Measurements from ENCODE around the gene IFT80. TPM values are rescaled to one million over a fixed set of nuclear protein-coding genes. Genes with fewer than 3 reads are reported as not detected.

Gene IFT80
- total RNA-seq (10 to 100 TPM; 11.0 to 35.9 (median 20.3) TPM), polyA plus RNA-seq (10 to 100 TPM; 16.7 to 37.3 (median 27.4) TPM)
- long read RNA-seq, donor 1, full-length matches to known transcripts = 3 of 3 reads
- long read RNA-seq, donor 1, partial matches to known transcripts = 0 of 3 reads
- long read RNA-seq, donor 1, other reads (novel, unspliced or antisense) = 0 of 3 reads
- long read RNA-seq, donor 2, full-length matches to known transcripts = 2 of 2 reads
- long read RNA-seq, donor 2, partial matches to known transcripts = 0 of 2 reads
- long read RNA-seq, donor 2, other reads (novel, unspliced or antisense) = 0 of 2 reads
- long read RNA-seq, donor 3, full-length matches to known transcripts = 1 of 1 reads
- long read RNA-seq, donor 3, partial matches to known transcripts = 0 of 1 reads
- long read RNA-seq, donor 3, other reads (novel, unspliced or antisense) = 0 of 1 reads
- long read RNA-seq, donor 4, full-length matches to known transcripts = 1 of 1 reads
- long read RNA-seq, donor 4, partial matches to known transcripts = 0 of 1 reads
- long read RNA-seq, donor 4, other reads (novel, unspliced or antisense) = 0 of 1 reads
- long read RNA-seq, donor 5, full-length matches to known transcripts = 6 of 10 reads
- long read RNA-seq, donor 5, partial matches to known transcripts = 1 of 10 reads
- long read RNA-seq, donor 5, other reads (novel, unspliced or antisense) = 3 of 10 reads
- long read RNA-seq, donor 6, partial matches to known transcripts = 1 of 1 reads
- long read RNA-seq, donor 6, other reads (novel, unspliced or antisense) = 0 of 1 reads
- long read RNA-seq, donor 7, partial matches to known transcripts = 0 of 1 reads
- long read RNA-seq, donor 7, other reads (novel, unspliced or antisense) = 0 of 1 reads
- long read RNA-seq, donor 8, full-length matches to known transcripts = 4 of 4 reads
- long read RNA-seq, donor 8, partial matches to known transcripts = 0 of 4 reads
- long read RNA-seq, donor 8, other reads (novel, unspliced or antisense) = 0 of 4 reads
- long read RNA-seq, donor 9, full-length matches to known transcripts = 3 of 3 reads
- long read RNA-seq, donor 9, partial matches to known transcripts = 0 of 3 reads
- long read RNA-seq, donor 9, other reads (novel, unspliced or antisense) = 0 of 3 reads
- long read RNA-seq, donor 10 = 0 reads

DNA sequence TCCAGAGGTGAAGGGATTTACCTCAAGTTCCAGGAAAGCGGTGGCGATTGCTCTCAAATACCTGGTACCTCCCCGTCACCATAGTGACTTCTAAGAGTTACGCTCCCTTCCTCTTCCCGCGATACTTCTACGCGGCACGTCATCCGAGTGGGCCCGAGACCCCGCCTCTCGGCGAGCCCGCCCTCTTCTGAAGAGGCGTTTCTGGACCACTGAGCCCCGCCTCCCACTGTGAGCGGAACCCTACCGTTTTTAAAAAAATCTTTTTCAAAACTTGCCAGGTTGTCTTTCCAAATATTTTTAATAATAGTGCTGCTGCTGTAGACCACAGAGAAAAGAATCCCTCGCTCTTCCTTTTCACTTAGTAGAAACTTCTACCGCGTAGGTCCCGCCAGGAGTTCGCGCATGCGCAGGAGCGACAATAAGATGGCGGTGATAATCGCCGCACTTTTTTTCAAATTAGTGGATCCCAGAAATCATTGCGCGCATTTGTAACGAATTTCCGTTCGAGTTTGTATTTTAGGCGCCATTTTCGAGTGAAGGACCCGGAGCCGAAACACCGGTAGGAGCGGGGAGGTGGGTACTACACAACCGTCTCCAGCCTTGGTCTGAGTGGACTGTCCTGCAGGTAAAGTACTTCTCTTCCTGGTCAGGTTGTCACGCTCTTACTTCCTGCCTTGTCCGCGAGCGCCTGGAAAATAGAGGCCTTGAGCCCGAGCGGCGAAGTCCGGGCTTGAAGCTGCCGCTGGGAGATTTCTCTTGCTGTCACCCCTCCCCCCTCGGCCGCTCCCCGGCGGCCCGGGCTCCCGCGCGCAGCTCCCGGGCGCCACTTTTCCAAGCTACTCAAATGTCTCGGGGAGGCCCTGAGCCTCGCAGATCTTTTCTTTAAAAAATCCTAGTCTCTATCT is at the start of gene IFT80, which contains the start of gene SMC4:
TSS of gene IFT80 (minus strand) at position 101 of the 905 bp plus-strand sequence. CDS start 14,625 bp downstream, outside the sequence.
TSS of gene SMC4 (plus strand) at position 526 of the 905 bp plus-strand sequence. CDS start 1,177 bp downstream, outside the sequence.
- intact Hi-C loops (cut with DNase I) = no loop called here
- H3K4me1 ChIP-seq (replicated peaks in 1 of 2) = peaks cover 0 to 9% of the 10 kb centered on the region in 2 donors
- no peaks in the 10 kb centered on the region for H3K27me3 ChIP-seq
- peak within 1 kb of the TSS; percentile 79 to 90 (median 83) for H3K27ac ChIP-seq
- H3K36me3 ChIP-seq (replicated peaks in 1 of 2) = no peaks in the 10 kb centered on the region
- peak; percentile 96 to 99 (median 97) for DNase-seq
- TF ChIP-seq, protein P1, sequence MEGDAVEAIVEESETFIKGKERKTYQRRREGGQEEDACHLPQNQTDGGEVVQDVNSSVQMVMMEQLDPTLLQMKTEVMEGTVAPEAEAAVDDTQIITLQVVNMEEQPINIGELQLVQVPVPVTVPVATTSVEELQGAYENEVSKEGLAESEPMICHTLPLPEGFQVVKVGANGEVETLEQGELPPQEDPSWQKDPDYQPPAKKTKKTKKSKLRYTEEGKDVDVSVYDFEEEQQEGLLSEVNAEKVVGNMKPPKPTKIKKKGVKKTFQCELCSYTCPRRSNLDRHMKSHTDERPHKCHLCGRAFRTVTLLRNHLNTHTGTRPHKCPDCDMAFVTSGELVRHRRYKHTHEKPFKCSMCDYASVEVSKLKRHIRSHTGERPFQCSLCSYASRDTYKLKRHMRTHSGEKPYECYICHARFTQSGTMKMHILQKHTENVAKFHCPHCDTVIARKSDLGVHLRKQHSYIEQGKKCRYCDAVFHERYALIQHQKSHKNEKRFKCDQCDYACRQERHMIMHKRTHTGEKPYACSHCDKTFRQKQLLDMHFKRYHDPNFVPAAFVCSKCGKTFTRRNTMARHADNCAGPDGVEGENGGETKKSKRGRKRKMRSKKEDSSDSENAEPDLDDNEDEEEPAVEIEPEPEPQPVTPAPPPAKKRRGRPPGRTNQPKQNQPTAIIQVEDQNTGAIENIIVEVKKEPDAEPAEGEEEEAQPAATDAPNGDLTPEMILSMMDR (IDR thresholded peaks at IDR 0.05) = no peak
- peak; percentile 38 to 88 for TF ChIP-seq POLR2A (IDR thresholded peaks at IDR 0.05)
- 0 to 1% (median 0%) methylated on average over 46 to 63 of the region's 63 CpGs for WGBS, 4 donors
- H3K9me3 ChIP-seq (replicated peaks in 1 of 3) = no peaks in the 10 kb centered on the region
- peak within 1 kb of the TSS; percentile 66 to 79 (median 72) for H3K4me3 ChIP-seq

DNA sequence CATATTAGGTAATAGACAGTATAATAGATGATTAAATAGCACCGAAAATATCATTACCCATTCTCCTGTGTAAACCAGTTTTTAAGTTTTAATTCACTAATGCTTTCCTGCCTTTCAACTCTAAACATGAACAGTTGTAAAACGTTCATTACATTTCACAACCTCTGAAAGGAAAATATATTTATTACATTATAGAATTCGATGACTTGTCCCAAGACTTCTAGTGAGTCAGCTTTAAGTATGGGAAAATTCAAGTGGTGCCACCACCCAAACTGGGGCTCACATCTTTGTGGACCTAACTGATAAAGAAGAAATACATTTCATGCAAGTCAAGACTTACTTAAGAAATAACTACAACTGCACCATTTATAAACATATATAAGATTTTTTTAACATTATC is 48.5 kb upstream of the IFT80 start:
- Histone ChIP-seq H3K4me3 (no peak overlapping the region), H3K36me3 (replicated peaks in 1 of 2) (no peaks in the 10 kb centered on the region), H3K27me3 (no peaks in the 10 kb centered on the region), H3K4me1 (replicated peaks in 1 of 2) (peaks cover 4 to 5% of the 10 kb centered on the region in 2 donors), H3K9me3 (replicated peaks in 1 of 3) (no peaks in the 10 kb centered on the region), H3K27ac (no peak overlapping the region)
- intact Hi-C loops (cut with DNase I) = no loop called here
- no peak for TF ChIP-seq POLR2A (IDR thresholded peaks at IDR 0.05)
- TF ChIP-seq, protein P1 (IDR thresholded peaks at IDR 0.05) = no peak
- no peak for DNase-seq
- WGBS, 4 donors = 71 to 75% (median 72%) methylated on average over 3 of the region's 3 CpGs

DNA sequence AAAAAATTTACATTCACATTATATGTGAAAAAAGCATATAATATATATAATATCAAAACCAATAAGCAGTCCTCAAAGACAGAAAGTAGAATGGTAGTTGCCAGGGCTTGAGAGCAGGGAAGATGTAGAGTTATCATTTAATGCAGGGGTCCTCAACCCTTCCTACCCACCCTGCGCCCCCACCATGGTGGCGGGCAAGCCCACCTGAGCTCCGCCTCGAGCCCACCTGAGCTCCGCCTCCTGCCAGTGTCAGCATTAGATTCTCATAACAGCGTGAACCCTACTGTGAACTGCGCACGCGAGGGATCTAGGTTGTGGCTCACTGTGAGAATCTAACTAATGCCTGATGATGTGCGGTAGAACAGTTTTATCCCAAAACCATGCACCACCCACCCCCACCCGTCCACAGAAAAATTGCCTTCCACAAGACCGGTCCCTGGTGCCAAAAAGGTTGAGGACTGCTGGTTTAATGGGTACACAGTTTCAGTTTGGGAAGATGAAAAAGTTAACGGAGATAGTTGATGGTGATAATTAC is 47.6 kb upstream of the IFT80 start:
- peaks cover 4 to 5% of the 10 kb centered on the region in 2 donors for H3K4me1 ChIP-seq (replicated peaks in 1 of 2)
- H3K36me3 ChIP-seq (replicated peaks in 1 of 2) = no peaks in the 10 kb centered on the region
- H3K9me3 ChIP-seq (replicated peaks in 1 of 3) = no peaks in the 10 kb centered on the region
- H3K27ac ChIP-seq = no peak overlapping the region
- WGBS, 4 donors = 95 to 99% (median 96%) methylated on average over 13 of the region's 13 CpGs
- no peak overlapping the region for H3K4me3 ChIP-seq
- DNase-seq = no peak
- no peaks in the 10 kb centered on the region for H3K27me3 ChIP-seq
- TF ChIP-seq, protein P1 (IDR thresholded peaks at IDR 0.05) = no peak
- no peak for TF ChIP-seq POLR2A (IDR thresholded peaks at IDR 0.05)
- intact Hi-C loops (cut with DNase I) = no loop called here

Measured in adrenal gland (tissue), 19 donors.